GOT3 (cell line): ENCODE measurements around the gene ALDH1A1.

Experiments used
- DNase-seq: peaks from one replicate; lab custom pipeline; 2025; ENCODE audit warnings: mixed read lengths; lab: John Stamatoyannopoulos, UW

The ALDH1A1 gene

GRCh38 chr9:72917892-72918509 is 34.9 kb downstream of the ALDH1A1 start:
- DNase-seq: no peak

GRCh38 chr9:72915659-72916058 is 37.2 kb downstream of the ALDH1A1 start:
- DNase-seq: no peak

GRCh38 chr9:72914750-72915149 is 38.1 kb downstream of the ALDH1A1 start:
- no peak for DNase-seq

GRCh38 chr9:72913382-72914009 is 39.4 kb downstream of the ALDH1A1 start:
- no peak for DNase-seq

GRCh38 chr9:72912476-72913381 is 40.1 kb downstream of the ALDH1A1 start:
- DNase-seq: no peak

- no peak for DNase-seq
These were observed 41.0 kb downstream of the ALDH1A1 start for GRCh38 chr9:72911816-72912215.

GRCh38 chr9:72911247-72911775 is 41.5 kb downstream of the ALDH1A1 start:
- no peak for DNase-seq

- no peak for DNase-seq
These were observed 43.4 kb downstream of the ALDH1A1 start for GRCh38 chr9:72909428-72909827.

GRCh38 chr9:72907421-72907820 is 45.4 kb downstream of the ALDH1A1 start:
- no peak for DNase-seq

GRCh38 chr9:72906810-72907209 is 46.0 kb downstream of the ALDH1A1 start:
- no peak for DNase-seq

- DNase-seq: no peak
These were observed 47.1 kb downstream of the ALDH1A1 start for GRCh38 chr9:72905514-72906480.

GRCh38 chr9:72904267-72905093 is 48.4 kb downstream of the ALDH1A1 start:
- DNase-seq: no peak

GRCh38 chr9:72903103-72903502 is 49.8 kb downstream of the ALDH1A1 start:
- no peak for DNase-seq

GRCh38 chr9:72902268-72902667 is 50.6 kb downstream of the ALDH1A1 start:
- DNase-seq: no peak

- no peak for DNase-seq
These were observed 52.9 kb downstream of the ALDH1A1 start for GRCh38 chr9:72899734-72900477.

GRCh38 chr9:72898784-72899733 is 53.8 kb downstream of the ALDH1A1 start:
- no peak for DNase-seq

- DNase-seq: no peak
These were observed 54.5 kb downstream of the ALDH1A1 start for GRCh38 chr9:72898360-72898759.

GRCh38 chr9:72897069-72897649 is 55.7 kb downstream of the ALDH1A1 start:
- DNase-seq: no peak
